GM19351 (cell line): ENCODE data around the gene GAB2.

Experiments used
- ATAC-seq: cut with Tn5 transposase; IDR thresholded peaks from one replicate; pipeline ENCODE4 v1.9.1; 2021; ENCODE audit warnings: mild to moderate bottlenecking, moderate library complexity; ENCODE audit not compliant: unreplicated experiment

Gene GAB2

DNA sequence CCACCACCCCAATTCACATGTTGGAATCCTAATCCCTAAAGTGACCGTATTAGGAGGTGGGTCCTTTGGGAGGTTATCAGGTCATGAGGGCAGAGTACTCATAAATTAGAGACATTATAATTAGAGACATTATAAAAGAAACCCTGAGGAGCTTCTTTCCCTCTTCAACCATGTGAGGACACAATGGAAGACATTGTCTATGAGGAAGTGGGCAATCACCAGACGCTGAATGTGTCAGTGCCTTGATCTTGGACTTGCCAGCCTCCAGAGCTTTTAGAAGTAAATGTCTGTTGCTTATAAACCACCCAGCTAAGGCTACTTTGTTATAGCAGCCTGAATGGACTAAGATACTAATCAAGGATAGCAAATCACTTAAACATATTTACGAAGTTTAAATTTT lies 14.8 kb downstream of the GAB2 start:
- no peak for ATAC-seq

DNA sequence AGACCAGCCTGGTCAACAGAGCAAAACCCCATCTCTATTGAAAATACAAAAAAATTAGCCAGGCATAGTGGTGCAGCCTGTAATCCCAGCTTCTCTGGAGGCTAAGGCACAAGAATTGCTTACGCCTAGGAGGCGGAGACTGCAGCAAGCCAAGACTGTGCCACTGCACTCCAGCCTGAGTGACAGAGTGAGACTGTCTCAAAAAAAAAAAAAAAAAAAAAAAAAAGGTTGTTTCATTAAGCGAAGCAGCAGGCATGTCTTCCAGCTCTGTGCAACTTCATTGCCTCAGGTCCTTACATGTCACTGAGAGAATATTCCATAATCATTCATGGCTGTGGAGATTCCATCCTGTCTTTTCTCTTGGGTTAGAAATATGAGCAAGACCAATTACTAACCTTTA lies 16.9 kb downstream of the GAB2 start:
- ATAC-seq, result no peak

DNA sequence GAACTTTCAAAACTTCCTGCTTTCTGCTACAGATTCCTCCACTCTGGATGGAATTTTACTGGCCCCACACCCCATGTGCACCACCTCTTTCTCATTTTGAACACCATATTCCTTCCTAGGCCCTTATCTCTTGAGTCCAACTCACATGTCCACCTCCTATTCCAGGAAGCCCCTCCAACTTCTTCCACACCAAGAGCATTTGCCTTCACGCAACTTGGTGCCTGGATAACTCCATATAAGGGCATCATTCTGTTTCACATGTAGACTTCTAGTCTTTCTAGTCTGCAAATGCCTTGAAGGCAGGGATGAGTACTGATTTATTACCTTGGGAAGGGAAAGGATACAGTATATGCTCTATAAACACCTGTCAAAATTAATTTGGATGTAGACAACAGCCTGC lies 17.5 kb downstream of the GAB2 start:
- ATAC-seq, result no peak

DNA sequence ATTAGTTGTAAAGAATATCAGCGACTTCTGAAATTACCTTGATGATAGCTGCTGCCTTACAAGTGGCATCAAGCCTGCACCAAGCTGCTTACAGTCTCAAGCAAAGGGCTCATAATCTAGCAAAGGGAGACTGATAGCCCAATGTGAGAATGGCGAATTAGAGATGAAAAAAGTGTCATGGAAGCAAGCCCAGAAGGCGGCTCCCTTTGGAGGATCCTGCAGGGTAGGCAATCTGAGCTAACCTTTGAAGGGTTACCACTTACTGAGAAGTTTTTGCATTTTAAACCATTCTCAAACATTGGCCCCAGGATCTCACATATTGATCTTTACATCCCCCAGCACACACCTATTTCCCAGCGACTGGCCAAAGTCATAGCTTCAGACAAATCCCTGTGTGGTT lies 18.5 kb downstream of the GAB2 start:
- ATAC-seq, result no peak

DNA sequence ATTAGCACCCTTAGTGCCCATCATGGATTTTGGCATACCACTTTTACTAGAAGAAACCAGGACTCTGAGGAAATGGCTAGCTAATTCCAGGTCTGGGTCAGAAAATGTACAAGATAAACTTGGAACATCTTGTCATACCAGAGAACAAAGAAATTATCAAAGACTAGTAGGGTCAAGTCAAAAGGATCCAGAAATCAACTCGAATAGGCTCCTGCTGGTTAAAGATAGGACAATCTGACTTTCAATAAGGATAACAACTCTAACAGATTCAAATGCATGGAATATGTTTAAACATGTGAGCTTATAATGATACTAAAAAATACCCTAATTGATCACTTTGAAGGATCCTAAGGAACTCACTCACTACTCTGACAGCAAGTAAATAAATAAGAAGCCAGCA lies 18.9 kb downstream of the GAB2 start:
- ATAC-seq, result no peak

DNA sequence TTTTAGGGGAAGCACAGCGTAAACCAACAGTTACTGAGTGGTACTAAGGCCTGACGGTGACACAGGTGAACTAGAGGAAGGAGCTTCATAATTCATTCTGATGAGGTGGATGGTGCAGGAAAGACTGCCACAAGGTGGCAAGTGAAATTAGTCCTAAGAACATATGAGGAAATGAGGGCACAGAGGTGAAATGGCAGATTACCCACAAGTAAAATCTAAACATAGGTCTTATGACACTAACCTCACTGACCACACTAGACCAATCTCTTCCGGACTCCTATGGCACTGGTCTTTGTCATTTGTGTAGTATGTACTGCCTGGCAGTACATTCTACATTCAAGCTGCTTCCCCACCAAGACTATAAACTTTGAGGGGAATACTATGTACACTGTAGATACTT lies 20.2 kb downstream of the GAB2 start:
- peak; percentile 66 for ATAC-seq

DNA sequence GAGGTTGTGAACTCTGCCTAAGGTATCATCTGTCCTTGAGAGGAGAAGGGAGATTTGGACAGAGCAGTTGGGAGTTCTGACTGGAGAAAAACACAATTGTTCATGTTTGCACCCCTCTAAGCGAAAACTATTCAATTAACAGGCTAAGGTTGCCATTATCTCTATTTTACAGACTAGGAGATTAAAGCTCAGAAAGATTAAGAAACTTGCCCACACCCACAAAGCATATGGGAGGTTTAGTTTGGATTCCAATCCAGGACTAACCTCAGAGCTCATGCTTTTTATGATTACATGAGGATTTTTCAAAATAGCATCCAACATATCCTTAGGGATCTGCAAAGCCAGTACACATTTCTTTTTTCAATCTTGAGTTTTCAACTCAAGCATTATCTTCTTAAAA lies 22.0 kb downstream of the GAB2 start:
- ATAC-seq, result no peak

DNA sequence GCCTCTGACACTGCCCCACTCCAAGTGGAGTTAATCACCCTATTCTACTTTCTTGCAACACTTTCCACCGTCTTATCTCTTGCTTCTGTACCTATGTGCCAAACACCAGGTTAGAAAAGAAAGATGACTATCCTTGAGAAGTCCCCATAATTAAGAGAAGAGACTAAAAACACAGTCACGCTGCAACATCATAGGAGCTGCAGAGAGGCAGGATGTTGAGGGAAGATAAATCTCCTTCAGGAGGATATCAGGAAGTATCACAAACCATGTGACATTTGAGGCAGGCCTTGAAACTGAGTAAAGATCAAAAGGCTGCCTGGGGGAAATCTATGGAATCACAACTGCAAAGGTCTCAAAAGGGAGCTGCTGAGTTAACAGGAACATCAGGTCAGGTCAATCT lies 24.8 kb downstream of the GAB2 start:
- no peak for ATAC-seq

DNA sequence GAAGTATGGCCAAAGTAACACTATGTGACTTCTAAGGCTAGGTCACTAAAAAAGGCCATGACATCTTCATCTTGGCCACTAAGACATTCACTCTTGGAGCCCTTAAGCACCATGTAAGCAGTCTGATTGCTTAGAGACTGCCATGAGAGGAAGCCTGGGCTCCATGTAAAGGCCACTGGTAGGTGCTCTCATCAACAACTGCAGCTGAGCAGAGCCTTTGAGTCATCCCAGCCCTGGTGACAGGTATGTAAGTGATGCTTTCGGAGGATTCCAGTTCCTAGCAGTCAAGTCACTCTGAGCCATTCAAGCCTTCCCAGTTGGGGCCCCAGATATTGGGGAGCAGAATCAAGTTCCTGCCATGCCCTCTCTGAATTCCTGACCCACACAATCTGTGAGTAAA lies 26.2 kb downstream of the GAB2 start:
- ATAC-seq, result no peak

DNA sequence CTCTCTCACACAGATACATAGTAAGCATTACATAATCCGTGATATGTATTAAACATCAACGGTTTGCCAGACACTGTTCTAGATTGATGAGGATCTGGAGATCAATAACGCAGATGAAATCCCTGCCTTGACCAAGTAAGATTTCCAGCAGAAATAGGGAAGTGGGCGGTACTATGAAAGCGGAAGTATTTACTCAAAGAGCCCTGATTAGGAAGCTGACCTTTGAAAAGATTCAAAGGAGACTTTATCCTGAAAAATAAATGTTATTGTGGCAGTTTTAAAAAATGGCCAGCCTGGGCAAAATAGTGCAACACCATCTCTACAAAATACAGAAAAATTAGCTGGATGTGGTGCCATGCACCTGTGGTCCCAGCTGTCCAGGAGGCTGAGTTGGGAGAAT lies 26.8 kb downstream of the GAB2 start:
- no peak for ATAC-seq

DNA sequence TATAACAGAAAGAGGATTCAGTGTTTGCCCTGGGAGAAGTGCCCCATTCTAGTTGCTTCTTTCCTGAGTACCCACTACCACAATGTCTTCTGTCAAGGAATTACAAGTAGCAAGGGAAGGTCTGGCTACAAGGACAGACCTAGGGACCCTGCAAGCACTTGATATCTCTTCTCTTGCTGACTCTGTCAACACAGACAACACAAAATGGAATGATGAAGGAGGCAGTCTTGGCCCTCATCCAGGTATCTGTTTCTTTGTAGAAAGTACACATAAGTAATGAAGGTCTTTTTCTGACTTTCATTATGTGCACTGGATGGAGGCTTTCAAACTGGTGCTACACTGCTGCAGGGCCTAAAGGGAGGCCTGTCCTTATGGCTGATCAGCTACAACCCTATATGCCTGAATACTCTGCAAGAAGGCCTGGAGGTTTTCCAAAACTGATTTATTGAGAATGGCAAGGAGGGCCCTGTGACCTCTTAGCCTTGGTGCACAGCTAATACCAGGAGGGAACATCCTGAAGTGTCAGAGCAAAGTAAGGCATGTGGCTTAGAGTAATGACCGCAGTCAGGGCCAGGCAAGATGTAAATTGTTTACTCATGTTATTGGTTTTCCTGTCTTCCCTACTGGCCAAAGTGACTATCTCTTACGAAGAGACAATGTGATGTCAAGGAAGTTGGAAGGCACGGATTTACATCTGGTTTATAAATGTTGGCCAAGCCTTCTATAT lies 31.2 kb downstream of the GAB2 start:
- no peak for ATAC-seq

DNA sequence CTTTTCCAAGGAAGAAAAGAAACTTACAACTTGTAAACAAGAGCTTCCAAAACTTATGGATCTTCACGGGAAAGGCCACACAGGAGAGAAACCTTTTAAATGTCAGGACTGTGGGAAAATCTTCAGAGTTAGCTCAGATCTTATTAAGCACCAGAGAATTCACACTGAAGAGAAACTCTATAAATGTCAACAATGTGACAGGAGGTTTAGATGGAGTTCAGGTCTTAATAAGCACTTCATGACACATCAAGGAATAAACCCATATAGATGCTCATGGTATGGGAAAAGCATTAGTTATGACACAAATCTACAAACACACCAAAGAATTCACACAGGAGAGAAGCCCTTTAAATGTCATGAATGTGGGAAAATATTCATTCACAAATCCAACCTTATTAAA lies 32.4 kb downstream of the GAB2 start:
- ATAC-seq, result no peak

DNA sequence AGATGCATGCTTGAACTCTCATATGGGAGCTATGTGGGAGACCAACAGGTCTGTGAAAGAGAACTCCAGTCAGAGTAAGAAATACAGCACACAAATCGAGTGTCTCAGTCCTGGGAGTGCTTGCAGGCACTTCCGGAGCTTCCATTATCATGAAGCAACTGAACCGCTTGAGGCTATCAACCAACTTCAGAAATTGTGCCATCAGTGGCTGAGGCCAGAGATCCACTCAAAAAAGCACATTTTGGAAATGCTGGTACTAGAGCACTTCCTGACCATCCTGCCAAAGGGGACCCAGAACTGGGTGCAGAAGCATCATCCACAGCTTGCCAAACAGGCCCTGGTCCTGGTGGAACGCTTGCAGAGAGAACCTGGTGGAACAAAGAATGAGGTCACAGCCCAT lies 33.4 kb downstream of the GAB2 start:
- no peak for ATAC-seq

DNA sequence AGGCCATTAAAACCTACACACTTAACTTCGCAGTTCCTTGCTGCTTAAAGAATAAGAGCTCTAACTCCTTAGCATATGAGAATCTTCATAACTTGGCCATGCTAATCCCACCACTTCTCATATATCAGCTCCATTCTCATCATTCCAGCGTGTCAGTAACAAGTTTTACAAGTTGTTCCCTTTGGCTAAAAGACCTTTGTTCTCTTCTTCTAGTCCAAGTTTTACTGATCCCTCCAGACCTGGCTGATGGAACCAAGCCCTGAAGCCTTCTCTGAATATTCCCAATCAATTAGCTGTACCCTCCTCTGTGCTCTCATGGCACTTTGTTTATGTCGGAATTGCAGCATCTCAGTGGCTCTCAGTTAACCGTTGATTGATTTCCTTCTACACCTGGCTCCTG lies 35.8 kb downstream of the GAB2 start:
- no peak for ATAC-seq

DNA sequence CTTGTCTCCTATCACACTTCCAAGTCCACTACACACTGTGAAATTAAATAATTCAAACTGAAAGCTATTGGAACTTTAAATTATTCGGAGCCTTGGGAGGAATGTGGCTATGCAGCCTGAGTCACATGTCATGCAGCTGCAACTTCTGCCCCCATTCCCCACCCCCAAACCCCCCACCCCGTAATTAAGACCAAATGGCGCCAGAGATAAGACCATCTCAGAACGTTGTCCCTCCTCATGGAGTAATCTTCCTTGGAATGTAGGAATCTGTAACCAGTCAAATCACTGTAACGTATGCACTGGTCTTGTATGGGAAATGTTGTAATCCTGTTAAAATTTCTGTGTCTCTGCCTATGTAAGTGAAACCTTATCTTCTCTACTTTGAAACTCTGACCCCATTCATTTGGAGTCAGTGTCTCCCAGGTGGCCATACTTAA lies 37.0 kb downstream of the GAB2 start:
- no peak for ATAC-seq

DNA sequence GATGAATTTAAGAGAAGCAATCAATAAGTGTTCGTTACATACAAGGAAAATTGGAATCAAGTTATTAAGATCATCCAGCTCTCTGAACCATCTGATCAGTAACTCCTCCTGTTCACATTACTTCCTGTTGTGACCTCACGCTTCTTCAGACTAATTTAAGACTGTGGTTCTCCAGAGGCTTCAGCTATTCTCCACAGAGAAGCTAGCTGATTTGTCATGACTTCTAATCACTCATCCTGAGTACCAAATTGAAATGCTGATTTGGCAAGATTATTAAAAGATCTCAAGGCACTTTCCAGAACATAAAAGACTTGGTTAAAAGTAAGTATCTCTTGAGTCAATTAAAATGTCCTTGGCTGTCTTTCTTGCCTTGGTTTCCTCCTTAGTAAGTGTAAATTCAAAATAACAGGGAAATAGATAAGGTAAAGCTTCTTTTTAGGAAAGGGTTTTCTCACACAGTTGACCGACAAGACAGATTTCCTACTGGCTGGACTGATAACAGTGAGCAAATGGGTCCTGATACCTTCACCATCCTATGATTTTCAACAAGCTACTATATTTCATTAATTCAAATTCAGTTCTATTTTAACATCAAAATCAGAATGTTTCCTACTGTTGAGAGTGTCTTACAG lies 38.5 kb downstream of the GAB2 start:
- no peak for ATAC-seq

DNA sequence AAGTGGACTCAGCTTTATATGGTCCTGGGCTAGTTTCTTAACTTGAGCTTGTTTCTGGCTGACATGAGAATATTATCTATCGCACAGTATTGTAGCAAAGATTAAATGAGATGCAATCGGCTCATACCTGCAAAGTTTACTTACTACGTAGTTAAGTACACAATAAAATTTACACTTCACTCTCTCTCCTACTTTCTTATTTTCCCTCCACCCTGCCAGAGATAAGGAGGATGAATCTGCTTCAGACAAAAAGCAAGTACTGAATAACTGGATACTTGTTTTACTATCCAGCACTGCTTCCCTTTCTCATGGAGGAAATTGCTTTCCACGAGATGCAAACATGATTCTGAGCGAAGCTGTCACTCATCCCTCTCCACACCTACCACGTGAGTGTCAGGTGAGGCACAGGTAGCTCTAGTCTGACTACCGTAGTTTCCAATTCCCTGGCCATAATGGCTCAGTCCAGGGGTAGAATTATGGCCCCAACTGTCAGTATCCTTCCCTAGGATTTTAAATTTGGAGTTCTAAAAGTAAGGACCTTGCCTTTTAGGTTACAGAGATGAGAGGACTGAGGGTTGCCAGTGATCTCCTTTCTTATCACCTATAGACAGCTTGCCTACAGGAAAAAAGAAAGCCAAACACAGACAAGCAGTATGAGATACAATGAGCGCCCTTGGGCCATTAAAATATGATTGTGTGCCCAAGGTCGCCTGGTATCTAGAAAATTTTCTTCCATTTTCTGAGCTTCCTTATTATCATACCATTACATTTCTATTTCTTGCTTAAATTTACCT lies 39.8 kb downstream of the GAB2 start:
- ATAC-seq, result no peak

DNA sequence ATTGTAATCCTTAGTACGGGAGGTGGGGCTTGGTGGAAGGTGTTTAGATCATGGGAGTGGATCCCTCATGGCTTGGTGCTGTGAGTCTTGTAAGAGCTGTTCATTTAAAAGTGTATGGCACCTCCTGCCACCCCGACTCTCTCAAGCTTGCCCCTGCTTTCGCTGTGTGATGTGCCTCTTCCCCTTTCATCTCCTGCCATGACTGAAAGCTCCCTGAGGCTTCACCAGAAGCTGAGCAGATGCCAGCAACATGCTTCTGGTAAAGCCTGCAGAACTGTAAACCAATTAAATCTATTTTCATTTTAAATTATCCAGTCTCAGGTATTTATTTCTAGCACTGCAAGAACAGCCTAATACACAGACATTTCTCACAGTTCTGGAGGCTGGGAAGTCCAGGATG lies 40.8 kb downstream of the GAB2 start:
- ATAC-seq, result no peak

DNA sequence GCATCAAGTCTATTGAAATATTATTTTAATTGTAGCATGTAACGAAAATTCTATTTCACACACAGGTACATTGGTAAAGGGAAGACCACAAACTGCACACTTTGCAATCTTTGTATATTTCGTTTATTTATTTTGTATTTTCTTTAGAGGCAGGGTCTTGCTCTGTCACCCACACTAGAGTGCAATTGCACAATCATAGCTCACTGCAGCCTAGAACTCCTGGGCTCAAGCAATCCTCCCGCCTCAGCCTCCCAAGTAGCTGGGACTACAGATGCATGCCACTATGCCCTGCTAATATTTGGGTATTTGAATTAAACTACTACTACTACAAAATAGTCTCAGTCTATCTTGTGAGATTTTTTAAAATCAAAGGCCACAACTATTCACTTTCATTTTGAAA lies 42.7 kb downstream of the GAB2 start:
- ATAC-seq, result no peak

DNA sequence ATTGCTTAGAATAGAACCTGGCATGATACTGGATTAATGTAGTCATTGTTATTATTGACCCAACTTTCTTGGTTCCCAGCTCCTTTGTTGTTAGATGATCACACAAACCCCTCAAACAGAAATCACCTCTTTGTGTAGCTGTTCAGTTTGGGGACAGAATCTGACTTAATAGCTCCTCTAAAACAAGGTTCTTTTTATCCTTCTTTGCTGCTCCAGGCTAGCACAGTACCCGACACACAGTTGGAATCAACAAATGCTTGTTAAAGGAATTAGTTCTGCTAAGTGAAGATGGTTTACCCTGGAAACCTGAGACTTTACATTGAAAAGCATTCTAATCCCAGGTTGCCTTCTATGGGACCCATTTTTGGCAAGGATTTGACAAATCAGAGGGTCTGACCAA lies 43.9 kb downstream of the GAB2 start:
- no peak for ATAC-seq

DNA sequence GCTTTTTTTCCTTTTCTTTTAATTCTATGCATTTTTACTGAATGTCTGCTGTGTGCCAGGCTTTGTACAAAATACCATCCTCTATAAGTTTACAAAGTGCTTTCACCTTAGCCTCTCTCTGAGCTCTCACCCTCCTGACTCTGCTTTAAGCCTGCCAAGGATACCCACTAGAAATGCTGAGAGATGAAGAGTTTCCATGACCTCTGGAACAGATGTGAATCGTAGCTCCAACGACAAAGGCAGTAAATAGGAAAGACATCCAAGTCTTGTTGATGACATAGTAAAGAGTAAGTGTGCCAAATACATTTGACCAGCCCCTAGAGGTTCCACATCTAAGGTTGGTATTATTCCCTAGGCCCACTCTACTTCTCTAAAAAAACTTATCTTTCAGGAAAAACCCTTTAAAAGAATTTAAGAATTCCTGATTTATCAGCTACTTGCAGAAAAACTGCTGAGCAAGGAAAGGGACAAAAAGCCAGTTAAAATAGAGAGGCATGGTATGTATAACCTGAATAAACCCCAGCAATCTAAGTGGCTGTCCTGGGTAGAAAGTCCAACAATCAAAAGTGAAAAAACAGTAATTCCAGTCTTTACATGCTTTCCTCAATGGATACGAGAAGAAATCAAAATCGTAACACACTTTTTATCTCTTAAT lies 45.4 kb downstream of the GAB2 start:
- no peak for ATAC-seq
